Natural killer cell (primary cell): ENCODE data around the gene FGGY. TPM values are rescaled to one million over a fixed set of nuclear protein-coding genes. Genes with fewer than 3 reads are reported as not detected.

Source experiments
- ATAC-seq, 3 donors: fragments of 150-1000 bp in 2 of 3; fragments of 200-7000 bp in 1 of 3; cut with Tn5 transposase; 1 replicate in 1 of 3; 2 replicates in 2 of 3; pipeline ENCODE4 v1.10.0; 2021; ENCODE audit warnings: mild to moderate bottlenecking in 2 of 3, moderate library complexity in 2 of 3
- DNase-seq, 2 donors: peaks; one replicate each; pipeline versions ENCODE4 v3.0.0 to v3.0.0-alpha.2; 2013 to 2021; ENCODE audit warnings: mixed read lengths in 1 of 2
- H3K27ac ChIP-seq: one replicate; pipeline ENCODE4 v1.5.1; 2013; ENCODE audit warnings: mild to moderate bottlenecking, low read length
- H3K27me3 ChIP-seq: one replicate; pipeline ENCODE4 v1.6.1; 2013; ENCODE audit warnings: low read length; ENCODE audit not compliant: control insufficient read depth, insufficient read depth
- H3K36me3 ChIP-seq: one replicate; pipeline ENCODE4 v1.6.1; 2013; ENCODE audit warnings: low read length; ENCODE audit not compliant: control insufficient read depth, insufficient read depth
- H3K4me1 ChIP-seq: one replicate; pipeline ENCODE4 v1.6.1; 2013; ENCODE audit warnings: low read length; ENCODE audit not compliant: control insufficient read depth, insufficient read depth
- H3K4me3 ChIP-seq: one replicate; pipeline ENCODE4 v1.5.1; 2013; ENCODE audit warnings: low read length
- H3K9me3 ChIP-seq: one replicate; pipeline ENCODE4 v1.6.1; 2013; ENCODE audit warnings: low read length; ENCODE audit not compliant: control insufficient read depth, insufficient read depth
- H3K27ac Mint-ChIP-seq, 2 donors: one replicate each; pipeline ENCODE4 v1.8.0; 2022; ENCODE audit warnings: mild to moderate bottlenecking in 2 of 2, mixed read lengths in 2 of 2, moderate library complexity in 1 of 2
- H3K27me3 Mint-ChIP-seq, 2 donors: one replicate each; pipeline ENCODE4 v1.8.0; 2022; ENCODE audit warnings: low read depth in 2 of 2, mixed read lengths in 2 of 2
- H3K36me3 Mint-ChIP-seq: one replicate; pipeline ENCODE4 v1.8.0; 2022; ENCODE audit warnings: mixed read lengths
- H3K4me1 Mint-ChIP-seq, 2 donors: one replicate each; pipeline ENCODE4 v1.8.0; 2022; ENCODE audit warnings: mixed read lengths in 2 of 2
- H3K4me3 Mint-ChIP-seq: one replicate; pipeline ENCODE4 v1.8.0; 2022; ENCODE audit warnings: mild to moderate bottlenecking, moderate library complexity, mixed read lengths
- H3K9me3 Mint-ChIP-seq, 2 donors: one replicate each; pipeline ENCODE4 v1.8.0; 2022; ENCODE audit warnings: mixed read lengths in 2 of 2
- CTCF ChIP-seq: fragments of 200-600 bp; IDR thresholded peaks from one replicate; pipeline ENCODE4 v1.8.0; 2022; ENCODE audit warnings: antibody characterized with exemption
- WGBS: methylation state at CpG from one replicate; pipeline ENCODE4 v1.1.7; 2013; ENCODE audit warnings: missing lambda C conversion rate; ENCODE audit not compliant: insufficient coverage; 5-methylcytosine and 5-hydroxymethylcytosine counted together
- intact Hi-C: fragments of 100-400 bp; cut with micrococcal nuclease; formaldehyde crosslinking; loops from one replicate; pipeline ENCODE4 v1.14.2; 2022
- total RNA-seq, 4 donors: library from RNA; stranded (reverse); fragments of 120-200 nt in 1 of 4; gene quantifications; one replicate each; pipeline versions ENCODE4 v1.2.3 to v1.2.4, GENCODE V29; 2013 to 2022

The FGGY gene
- total RNA-seq, 3 donors from 2014 or later (not counting 1 experiment from before 2014, with no cell fraction given) = 21.8 to 31.5 (median 21.8) TPM

- WGBS = 76% methylated on average over 1 of the region's 1 CpG
- Mint-ChIP-seq H3K9me3 (no peaks in the 10 kb centered on the region), H3K27me3 (no peaks in the 10 kb centered on the region), H3K27ac (no peak overlapping the region), H3K4me3 (no peak overlapping the region), H3K4me1 (no peaks in the 10 kb centered on the region), H3K36me3 (no peaks in the 10 kb centered on the region)
- Histone ChIP-seq H3K4me1 (no peaks in the 10 kb centered on the region), H3K9me3 (no peaks in the 10 kb centered on the region), H3K36me3 (no peaks in the 10 kb centered on the region), H3K4me3 (no peak overlapping the region), H3K27me3 (no peaks in the 10 kb centered on the region), H3K27ac (no peak overlapping the region)
- TF ChIP-seq CTCF = no peak
- DNase-seq (no peak), ATAC-seq (no peak)
- intact Hi-C loops = no loop called here
Observed at GRCh38 chr1:59345221-59345620, 48.3 kb downstream of the FGGY start.

GRCh38 chr1:59346429-59346828, 49.5 kb downstream of the FGGY start:
- intact Hi-C loops = no loop called here
- Histone ChIP-seq H3K4me1 (no peaks in the 10 kb centered on the region), H3K27me3 (no peaks in the 10 kb centered on the region), H3K27ac (no peak overlapping the region), H3K4me3 (no peak overlapping the region), H3K9me3 (no peaks in the 10 kb centered on the region), H3K36me3 (no peaks in the 10 kb centered on the region)
- Mint-ChIP-seq H3K36me3 (no peaks in the 10 kb centered on the region), H3K4me3 (no peak overlapping the region), H3K27me3 (no peaks in the 10 kb centered on the region), H3K9me3 (no peaks in the 10 kb centered on the region), H3K4me1 (peaks cover 0 to 3% of the 10 kb centered on the region in 2 donors), H3K27ac (no peak overlapping the region)
- ATAC-seq = no peak
- TF ChIP-seq CTCF = no peak
- DNase-seq = no peak
- 88% methylated on average over 2 of the region's 3 CpGs for WGBS

- no peaks in the 10 kb centered on the region for H3K4me1 ChIP-seq
- 100% methylated on average over 3 of the region's 3 CpGs for WGBS
- H3K4me3 ChIP-seq = no peak overlapping the region
- Mint-ChIP-seq H3K36me3 (no peaks in the 10 kb centered on the region), H3K27me3 (no peaks in the 10 kb centered on the region), H3K9me3 (no peaks in the 10 kb centered on the region), H3K4me3 (no peak overlapping the region), H3K4me1 (peaks cover 0 to 7% of the 10 kb centered on the region in 2 donors), H3K27ac (no peak overlapping the region)
- H3K27me3 ChIP-seq = no peaks in the 10 kb centered on the region
- no peak for DNase-seq
- ATAC-seq = no peak
- no peak for TF ChIP-seq CTCF
- H3K36me3 ChIP-seq = no peaks in the 10 kb centered on the region
- intact Hi-C loops = no loop called here
- no peak overlapping the region for H3K27ac ChIP-seq
- H3K9me3 ChIP-seq = no peaks in the 10 kb centered on the region
Observed at GRCh38 chr1:59349101-59349500, 52.2 kb downstream of the FGGY start.

GRCh38 chr1:59350521-59350920, 53.6 kb downstream of the FGGY start:
- peaks cover 6% of the 10 kb centered on the region for H3K36me3 Mint-ChIP-seq
- no peaks in the 10 kb centered on the region for H3K27me3 ChIP-seq
- H3K4me1 ChIP-seq = no peaks in the 10 kb centered on the region
- WGBS = 90% methylated on average over 1 of the region's 2 CpGs
- H3K9me3 Mint-ChIP-seq = no peaks in the 10 kb centered on the region
- H3K4me3 Mint-ChIP-seq = no peak overlapping the region
- H3K9me3 ChIP-seq = no peaks in the 10 kb centered on the region
- DNase-seq = no peak
- no peak overlapping the region for H3K27ac ChIP-seq
- intact Hi-C loops = no loop called here
- H3K36me3 ChIP-seq = no peaks in the 10 kb centered on the region
- no peak for TF ChIP-seq CTCF
- H3K4me3 ChIP-seq = no peak overlapping the region
- H3K27me3 Mint-ChIP-seq = peaks cover 0 to 2% of the 10 kb centered on the region in 2 donors
- H3K4me1 Mint-ChIP-seq = peaks cover 5 to 13% of the 10 kb centered on the region in 2 donors
- H3K27ac Mint-ChIP-seq = no peak overlapping the region
- ATAC-seq = no peak
